GM19467 (cell line): ENCODE data around the gene PHLPP1.

Experiments
- ATAC-seq: cut with Tn5 transposase; IDR thresholded peaks from one replicate; pipeline ENCODE4 v1.9.1; 2021; ENCODE audit warnings: mild to moderate bottlenecking, moderate library complexity; ENCODE audit not compliant: unreplicated experiment

PHLPP1 gene

DNA sequence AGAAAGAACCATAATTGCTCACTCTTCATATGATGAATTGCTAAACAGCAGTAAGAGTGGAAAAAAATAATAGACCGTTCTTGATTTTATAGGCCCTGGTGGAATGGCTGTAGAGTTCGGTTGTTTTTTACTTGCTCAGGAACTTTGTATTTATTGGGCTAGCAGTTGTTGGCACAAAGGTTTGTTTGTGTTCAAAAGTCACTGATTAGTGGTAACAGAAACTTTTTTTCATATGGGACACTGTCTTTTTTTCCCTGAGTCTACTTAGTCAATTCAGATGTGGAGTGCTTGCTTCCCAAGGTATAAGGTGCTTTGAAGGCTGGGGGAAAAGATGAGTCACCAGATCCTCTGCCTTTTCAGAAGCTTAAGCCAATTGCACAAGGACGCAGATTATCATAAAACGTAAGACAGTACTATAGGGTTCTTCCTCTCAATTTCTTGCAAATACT lies 25.8 kb downstream of the PHLPP1 start:
- no peak for ATAC-seq

DNA sequence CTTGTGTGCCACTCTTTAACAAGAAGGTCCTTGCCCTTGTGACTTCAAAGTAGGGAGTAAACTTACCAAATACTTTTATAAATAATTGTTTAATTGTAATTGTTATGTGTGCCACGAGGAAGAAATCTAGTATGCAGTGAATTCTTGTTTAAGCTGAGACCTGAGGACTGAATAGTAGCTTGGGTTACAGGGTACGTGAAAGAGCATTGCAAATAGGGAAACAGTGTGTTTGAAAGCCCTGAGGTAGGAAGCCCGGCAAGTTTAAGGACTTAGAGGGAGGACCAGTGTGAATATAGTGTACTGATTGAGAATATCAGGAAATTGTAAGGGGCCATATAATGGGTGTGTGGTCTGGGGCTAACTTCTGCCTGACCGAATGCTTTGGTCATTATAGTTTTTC lies 26.2 kb downstream of the PHLPP1 start:
- ATAC-seq: no peak

DNA sequence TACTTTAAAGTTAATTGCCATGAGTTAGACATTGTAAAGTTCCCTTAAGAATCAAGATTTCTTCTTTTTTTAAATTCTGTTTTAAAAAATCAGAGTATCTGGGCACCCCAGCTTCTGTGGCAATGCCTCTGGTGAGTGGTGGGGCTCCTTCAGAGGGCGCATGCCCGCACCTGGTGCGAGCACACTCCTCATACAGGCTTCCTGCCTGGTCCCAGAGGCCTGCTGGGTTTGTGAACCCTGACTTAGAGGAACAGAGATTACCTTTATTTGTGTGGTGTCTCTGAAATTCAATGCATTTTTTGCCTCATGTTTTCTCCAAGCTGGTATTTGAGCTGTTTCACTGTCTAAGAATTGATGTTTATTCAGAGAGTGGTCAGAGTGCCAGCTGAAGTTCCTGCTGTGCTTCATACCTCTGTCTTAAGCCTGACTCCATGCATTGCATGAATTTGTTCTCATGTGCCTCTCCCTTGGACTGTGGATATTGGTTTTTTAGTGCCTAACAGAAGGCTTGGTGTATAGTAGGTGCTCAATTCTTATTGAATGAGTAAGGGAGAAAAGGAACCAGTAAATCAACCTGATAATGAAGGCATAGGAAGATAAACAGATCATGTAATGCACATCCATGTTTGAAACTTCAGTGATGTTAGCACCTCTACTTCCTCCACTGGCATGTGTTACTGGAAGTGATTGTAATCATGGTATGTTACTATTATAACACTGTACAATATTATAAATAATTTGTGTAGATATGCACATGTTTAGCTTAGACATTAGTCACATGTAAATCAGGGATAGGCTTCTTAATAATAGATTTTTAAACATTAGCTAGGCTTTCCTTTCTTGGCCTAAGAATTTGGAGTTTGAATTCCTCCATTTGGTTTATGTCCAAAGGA lies 29.0 kb downstream of the PHLPP1 start:
- ATAC-seq: no peak

DNA sequence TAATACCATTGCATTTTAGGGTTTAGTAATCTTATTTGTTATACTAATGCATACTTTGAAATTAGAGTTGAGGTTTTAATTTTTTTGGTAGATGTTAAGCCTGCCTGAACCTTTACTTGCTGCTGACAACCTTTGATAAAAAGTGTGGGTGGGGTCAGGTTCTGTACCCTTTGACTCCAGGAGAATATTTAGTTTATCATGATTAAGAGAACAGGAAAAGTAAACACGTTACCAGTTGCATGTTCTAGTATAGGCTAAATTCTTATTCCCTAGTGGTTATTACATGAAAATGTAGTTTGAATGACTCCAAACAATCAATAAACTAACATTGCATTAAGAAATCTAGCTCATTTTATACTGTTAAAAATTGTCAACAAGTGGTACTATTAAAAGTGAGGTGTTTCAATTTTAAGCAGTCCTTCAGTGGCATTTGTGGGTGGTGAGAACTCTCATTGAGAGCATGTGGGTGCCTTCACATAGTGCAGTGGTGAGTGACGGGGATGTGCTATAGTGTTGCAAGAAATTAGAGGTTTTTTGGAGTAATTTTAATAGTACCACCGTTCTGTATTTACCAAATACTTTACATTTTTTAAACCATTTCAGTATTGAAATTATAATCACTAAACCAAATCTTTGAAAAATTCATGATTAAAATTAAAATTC lies 29.9 kb downstream of the PHLPP1 start:
- ATAC-seq: no peak

DNA sequence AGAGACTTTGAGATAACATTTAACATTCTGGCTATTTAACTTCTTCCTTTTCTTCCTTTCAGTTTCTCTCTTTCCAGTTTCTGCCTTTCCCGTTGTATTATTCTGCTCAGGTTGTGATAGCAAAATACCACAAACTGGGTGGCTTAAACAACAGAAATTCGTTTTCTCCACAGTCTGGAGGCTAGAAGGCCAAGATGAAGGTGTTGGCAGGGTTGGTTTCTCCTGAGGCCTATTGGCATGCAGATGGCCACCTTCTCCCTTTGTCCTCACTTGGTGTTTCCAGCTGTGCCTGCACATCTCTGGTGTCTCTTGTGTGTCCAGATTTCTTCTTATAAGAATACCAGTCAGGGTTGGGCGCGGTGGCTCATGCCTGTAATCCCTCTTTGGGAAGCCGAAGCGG lies 34.0 kb downstream of the PHLPP1 start:
- ATAC-seq: no peak

DNA sequence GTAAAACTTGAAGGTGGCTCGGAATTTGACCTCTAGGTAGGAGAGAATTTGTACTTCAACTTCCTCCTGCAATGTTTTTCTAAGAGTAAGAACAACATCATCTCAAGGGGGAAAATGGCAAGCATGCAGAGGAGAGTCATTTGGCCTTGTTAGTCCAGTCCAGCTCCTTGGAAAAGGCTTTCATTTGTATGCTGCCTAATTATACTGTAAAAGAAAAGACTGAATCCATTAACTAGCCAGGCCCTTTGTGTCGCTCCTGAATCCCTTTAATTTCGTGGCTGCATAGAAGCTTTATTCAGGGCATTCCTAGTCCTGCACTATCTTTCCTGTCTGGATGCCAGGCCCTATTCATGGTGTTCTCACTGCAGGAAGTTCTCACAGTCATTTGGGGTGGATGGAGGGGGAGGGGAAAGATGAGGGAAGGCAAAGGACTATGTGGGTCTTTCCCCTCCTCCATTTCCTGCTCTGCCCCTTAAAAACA lies 36.0 kb downstream of the PHLPP1 start:
- ATAC-seq: no peak

DNA sequence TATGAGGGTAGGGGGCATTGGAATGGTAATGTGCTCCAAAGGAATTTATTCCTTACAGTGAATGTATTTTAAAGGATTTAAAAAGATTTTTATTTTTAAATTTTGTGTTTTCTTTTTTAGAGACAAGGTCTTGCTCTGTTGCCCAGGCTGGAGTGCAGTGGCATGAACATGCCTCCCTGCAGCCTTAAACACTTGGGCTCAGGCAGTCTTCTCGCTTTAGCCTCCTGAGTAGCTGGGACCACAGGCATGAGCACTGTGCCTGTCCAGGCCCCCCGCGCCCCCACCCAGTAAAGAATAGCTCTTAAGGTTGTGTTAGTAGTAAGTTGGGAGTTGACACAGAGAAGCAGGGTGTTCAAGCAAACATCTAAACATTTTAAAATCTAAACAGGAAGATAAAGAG lies 36.6 kb downstream of the PHLPP1 start:
- no peak for ATAC-seq

DNA sequence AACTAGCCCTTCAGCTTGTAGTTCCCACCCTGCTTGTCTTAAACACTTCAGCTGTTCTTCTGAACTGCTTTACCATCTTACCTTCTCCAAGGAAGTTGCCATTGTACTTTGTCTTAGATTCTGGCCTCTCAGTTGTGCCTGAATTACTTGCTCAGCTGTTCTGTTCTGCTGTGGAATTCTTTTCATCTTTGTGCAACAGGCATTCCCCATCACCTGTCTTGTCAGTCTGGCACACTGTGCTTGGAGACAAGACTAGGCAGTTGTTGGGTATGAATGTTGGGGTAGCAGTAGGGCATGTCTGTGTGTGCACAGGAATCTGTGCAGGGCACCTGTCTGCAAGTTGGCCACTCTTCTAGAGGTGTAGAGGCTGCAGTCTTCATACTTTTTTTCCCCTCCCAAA lies 38.7 kb downstream of the PHLPP1 start:
- ATAC-seq: no peak

DNA sequence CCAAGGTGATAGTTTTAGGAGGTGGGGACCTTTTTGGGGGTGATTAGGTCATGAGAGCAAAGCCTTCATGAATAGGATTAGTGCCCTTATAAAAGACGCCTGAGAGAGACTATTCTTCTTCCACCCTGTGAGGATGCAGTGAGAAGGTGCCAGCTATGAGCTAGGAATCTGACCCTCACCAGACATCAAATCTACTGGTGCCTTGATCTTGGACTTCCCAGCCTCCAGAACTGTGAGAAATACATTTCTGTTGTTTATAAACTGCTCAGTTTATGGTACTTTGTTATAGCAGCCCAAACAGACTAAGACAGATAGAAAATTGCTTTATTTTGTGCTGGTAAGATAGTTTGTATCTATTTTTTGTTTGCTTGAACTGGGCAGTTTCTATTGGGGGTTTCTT lies 40.1 kb downstream of the PHLPP1 start:
- no peak for ATAC-seq

DNA sequence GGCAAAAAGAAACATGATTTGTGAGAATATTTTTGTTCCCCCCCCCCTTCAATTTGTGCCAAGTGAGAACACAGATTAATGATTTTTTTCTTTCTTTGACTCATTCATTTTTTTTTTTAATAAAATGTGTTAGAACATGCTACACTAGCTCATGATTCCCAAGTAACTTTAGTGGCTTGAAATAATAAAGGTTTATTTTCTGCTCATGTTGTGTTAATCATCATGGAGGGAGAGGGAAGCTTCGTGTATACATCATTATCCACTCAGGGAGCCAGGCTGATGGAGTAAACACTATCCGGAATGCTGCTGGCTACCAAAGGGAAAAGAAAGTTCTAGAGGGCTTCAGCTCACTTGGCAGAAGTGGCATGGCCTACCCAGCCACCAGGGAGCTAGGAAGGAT lies 40.6 kb downstream of the PHLPP1 start:
- no peak for ATAC-seq

DNA sequence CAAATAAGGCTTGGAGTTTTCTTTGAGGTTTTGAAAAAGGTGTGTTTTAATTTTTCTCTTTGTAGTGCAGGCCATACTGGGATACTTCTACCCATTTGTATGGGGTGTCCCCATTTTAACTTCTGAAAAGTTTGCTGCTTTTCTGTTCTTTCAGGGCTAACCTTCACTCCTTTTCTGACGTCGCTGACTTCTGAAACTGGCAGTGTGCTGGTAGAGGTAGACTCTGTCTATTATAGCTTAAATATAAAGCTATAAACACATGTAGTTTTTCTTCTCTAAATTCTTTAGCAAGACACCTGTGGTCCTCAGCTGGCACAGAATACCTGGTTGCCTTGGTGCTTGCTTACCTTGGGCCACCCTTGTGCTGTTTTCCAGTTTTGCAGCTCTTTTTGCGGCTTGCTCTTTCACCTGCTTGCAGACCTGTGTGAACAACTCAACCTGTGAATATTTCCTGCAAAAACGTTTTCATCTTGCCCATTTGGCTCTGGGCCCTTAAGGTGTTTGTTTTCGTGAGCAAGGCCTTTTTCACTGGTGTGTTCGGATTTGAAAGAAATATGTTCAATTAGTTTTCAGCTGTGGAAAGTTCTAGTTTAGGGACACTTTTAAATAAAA lies 42.2 kb downstream of the PHLPP1 start:
- ATAC-seq: no peak

DNA sequence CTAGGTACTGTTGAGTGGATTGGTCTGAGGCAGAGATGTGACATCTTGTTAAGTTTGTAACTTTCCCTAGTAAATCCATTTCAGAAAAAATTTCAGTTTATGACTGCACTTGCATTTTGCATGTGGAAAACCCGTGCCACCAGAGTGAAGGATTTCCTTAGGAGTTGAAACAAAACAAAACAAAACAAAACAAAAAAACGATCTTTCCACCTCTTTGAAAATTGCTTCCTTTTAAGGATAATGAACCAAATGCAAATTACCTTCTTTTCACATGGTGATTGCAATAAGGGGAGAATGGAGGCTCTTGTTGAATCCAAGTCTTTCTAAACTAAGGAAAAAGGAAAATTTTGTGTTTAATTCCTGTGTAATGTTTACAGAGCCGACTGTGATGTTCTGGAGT lies 43.2 kb downstream of the PHLPP1 start:
- ATAC-seq: no peak

DNA sequence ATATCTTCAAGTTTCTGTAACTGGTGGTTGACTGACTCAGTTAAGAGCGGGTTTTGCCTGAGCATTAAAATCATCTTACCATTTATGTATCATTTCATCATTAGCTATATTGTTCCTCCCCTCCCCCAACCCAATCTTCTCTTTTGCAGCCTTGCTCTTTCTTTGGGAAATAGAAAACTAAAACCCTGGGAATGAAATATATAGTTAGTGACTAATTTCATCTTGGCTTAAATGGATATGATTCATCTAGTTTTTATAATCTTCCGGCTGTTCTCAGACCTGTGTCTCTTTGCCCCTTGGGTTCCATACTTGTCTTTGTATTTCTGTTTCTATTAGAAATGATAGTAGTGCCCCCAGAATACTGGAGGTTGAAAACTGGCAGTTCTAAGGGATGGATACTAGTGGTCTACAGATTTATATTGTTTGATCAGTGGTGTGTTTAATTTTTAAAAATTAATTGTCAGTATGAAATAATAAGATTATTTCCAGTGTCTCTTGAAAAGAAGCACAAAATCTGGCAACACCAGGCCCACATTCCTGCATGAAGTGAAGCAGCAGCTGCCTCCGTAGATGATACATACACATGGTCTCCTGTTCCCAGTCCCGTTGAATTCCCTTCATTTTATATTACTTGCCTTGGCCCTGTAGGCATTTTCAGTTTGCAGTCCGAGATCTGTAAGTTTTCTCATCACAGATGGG lies 44.5 kb downstream of the PHLPP1 start:
- no peak for ATAC-seq

DNA sequence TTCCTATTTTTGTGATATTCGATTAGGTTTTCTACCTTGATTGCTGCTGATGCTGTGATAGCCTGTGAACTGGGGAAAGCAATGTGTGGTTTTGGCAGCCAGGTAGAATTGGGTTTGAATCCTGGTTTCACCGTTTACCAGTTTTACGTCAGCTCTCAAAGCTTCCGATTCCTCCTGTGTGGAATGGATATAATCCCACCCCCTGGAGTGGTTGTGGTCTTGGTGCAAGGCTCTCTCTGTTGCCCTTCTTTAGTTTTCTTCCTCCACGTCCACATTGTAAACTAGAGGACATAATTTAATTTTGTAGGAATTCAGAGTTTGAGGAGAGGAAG lies 45.0 kb downstream of the PHLPP1 start:
- ATAC-seq: no peak

DNA sequence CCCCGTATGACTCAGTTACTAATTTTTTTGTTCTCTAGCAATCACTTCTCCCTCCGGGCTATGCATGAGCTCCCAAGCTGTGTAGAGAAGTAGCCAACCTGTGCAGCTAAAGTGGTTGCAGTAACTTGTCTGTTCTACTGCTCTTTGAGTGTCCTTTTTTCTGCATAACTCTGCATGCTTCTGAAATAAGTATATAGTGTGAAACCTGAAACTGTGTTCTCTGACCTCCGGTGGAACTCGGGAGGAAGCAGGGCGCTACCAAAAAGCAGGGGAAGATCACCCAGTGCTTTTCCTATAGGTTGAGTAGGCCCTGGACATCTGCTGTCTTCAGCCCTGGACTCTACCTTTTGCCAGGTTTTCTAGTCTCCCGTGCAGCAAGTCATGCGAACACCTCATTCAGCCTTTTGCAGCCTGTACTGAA lies 47.8 kb downstream of the PHLPP1 start:
- no peak for ATAC-seq

DNA sequence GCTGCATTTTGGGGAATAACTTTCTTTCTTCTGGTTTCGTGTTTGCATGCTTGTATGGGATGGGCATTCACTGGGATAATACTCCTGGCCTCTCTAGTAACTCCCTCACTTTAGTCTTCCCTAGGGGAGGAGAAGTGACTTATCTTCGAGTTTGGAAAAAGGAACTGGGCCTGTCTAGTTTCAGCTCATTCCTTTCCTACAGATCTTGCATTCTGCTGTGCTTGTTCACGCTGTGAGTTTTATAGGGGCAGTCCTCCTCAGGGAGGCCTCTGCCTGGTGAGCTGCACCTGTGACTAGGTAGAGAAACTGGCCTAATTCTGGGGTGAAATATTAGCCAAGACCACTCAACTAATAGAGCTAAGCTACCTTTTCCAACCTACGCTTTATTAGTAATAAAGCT lies 50.9 kb downstream of the PHLPP1 start:
- ATAC-seq: no peak

DNA sequence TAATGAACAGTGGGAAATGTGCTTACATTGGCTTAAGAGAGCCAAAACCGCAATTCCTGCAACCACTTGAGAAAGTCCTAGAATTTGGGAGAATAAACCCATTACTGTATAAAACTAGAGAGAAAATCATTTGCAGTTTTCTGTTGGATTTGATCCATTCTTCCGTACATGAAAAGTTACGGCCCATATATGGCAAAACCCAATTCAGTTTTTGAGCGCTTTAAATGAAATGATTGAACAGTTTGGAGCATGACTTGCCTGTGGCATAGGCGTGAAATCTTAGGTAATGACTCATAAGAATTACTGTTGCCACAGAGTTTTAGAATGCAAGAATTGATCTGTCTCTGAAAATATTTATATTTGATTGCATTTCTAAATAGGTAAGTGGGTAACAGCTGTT lies 52.0 kb downstream of the PHLPP1 start:
- no peak for ATAC-seq

DNA sequence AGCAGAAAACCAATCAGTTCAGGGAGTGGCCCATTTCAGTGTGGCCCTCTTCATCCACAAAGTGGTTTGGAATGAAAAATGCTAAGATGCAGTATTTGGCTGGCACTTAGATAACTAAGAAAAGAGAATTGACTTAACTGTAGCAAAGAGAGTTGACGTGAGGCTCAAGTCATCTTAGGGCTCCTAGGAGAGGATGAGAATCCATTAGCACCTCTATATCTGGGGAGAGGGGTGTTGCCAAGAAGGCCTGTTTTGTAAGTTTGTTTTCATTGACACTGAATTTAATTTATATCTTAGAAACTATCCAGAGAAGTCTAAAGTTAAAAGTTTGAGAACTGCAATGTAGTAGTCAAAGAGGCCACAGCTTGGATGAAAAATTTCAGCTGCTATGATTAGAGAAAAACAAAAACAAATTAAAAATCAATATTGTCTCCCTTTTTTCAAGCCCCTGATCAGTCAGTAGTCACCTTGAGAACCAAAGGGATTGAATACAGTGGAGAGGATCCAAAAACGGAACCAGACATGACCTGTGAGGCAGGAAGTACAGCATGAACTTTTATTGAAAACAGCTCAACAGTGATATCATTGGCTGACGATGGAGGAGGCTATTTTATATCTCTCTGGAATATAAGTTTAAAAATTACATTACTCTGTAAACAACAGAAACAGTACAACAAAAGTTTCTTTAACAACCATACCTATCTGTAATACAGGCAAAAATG lies 52.7 kb downstream of the PHLPP1 start:
- ATAC-seq: no peak

DNA sequence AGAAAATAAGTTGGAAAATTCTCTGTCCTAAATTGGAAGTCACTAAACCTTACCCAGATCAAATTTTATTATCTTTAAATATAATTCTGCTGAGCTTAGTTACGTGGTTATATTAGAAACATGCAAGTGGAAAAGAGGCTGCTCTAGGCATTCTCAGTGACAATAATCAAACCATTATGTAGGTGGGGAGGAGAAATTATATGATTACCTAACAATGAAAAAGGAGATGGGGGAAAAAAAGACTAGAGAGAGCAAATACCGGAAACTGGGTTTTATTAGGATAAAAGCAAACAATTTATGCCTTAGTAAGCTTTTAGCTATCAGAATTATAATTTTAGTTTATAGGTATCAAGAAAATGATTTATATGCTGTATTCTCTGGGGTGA lies 53.2 kb downstream of the PHLPP1 start:
- no peak for ATAC-seq

DNA sequence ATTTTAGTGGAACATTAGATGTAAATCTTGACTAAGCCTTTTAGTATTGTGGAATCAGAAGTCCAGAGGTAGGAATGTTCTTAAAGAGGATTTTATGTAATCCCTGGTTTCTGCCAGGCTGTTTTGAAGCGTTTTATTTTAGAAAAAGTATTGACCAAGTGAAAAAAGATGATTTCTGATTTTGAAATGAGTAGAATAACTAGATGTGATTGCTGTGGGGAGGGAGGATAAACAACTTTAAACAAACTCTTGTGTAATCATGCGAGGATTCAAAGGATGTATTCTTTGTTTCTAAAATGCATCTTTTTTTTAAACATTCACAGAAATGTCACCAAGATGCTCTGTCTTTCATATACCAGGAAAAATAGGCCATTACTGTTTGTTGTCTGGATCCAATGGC lies 53.9 kb downstream of the PHLPP1 start:
- no peak for ATAC-seq
